SK-N-SH treated with all-trans-retinoic acid at 6 μM for 48 hours (cell line): ENCODE measurements around the gene DGKI.

Experiments used
- ATAC-seq: fragments of 200-7000 bp; cut with Tn5 transposase; 3 replicates; pipeline ENCODE4 v1.9.1; 2020; ENCODE audit warnings: mild to moderate bottlenecking, moderate library complexity
- ARNTL ChIP-seq: fragments of 450-650 bp; formaldehyde crosslinking; IDR thresholded peaks from 2 replicates; pipeline ENCODE4 v1.5.0; 2020; ENCODE audit warnings: low read depth, mild to moderate bottlenecking, moderate library complexity, borderline replicate concordance
- BACH2 ChIP-seq: fragments of 250-450 bp; sonication (Bioruptor Pico); IDR thresholded peaks from 2 replicates; pipeline ENCODE4 v1.9.0; 2021; ENCODE audit warnings: mild to moderate bottlenecking, borderline replicate concordance
- CSDC2 ChIP-seq: fragments of 250-450 bp; sonication (Bioruptor Pico); IDR thresholded peaks from 2 replicates; pipeline ENCODE4 v1.5.0; 2020; ENCODE audit warnings: mild to moderate bottlenecking, moderate library complexity
- ESRRG ChIP-seq: fragments of 250-450 bp; sonication (Bioruptor Pico); IDR thresholded peaks from 2 replicates; pipeline ENCODE4 v1.6.1; 2021; ENCODE audit warnings: mild to moderate bottlenecking
- GLIS3 ChIP-seq: fragments of 250-450 bp; sonication (Bioruptor Pico); IDR thresholded peaks from 2 replicates; pipeline ENCODE4 v1.5.0; 2020; ENCODE audit warnings: mild to moderate bottlenecking, moderate library complexity
- ISL1 ChIP-seq: fragments of 250-450 bp; sonication (Bioruptor Pico); IDR thresholded peaks from 2 replicates; pipeline ENCODE4 v2.1.2; 2022; ENCODE audit warnings: mild to moderate bottlenecking, moderate library complexity
- OSR1 ChIP-seq: fragments of 250-450 bp; sonication (Bioruptor Pico); IDR thresholded peaks from 2 replicates; pipeline ENCODE4 v1.8.0; 2022; ENCODE audit warnings: moderate library complexity, mild to moderate bottlenecking, inconsistent platforms
- PPARA ChIP-seq: fragments of 250-450 bp; sonication (Bioruptor Pico); IDR thresholded peaks from 2 replicates; pipeline ENCODE4 v1.5.0; 2020; ENCODE audit warnings: mild to moderate bottlenecking, borderline replicate concordance
- RARB ChIP-seq: fragments of 250-450 bp; sonication (Bioruptor Pico); IDR thresholded peaks from 2 replicates; pipeline ENCODE4 v1.8.0; 2021; ENCODE audit warnings: mild to moderate bottlenecking, moderate library complexity
- SNAI2 ChIP-seq: fragments of 250-450 bp; sonication (Bioruptor Pico); IDR thresholded peaks from 2 replicates; pipeline ENCODE4 v1.5.0; 2020; ENCODE audit warnings: mild to moderate bottlenecking, moderate library complexity
- TCF4 ChIP-seq: fragments of 250-450 bp; sonication (Bioruptor Pico); IDR thresholded peaks from 2 replicates; pipeline ENCODE4 v1.8.0; 2021; ENCODE audit warnings: mild to moderate bottlenecking, moderate library complexity, borderline replicate concordance
- TOX ChIP-seq: fragments of 250-450 bp; sonication (Bioruptor Pico); IDR thresholded peaks from 2 replicates; pipeline ENCODE4 v1.8.0; 2021; ENCODE audit warnings: mild to moderate bottlenecking, moderate library complexity, borderline replicate concordance
- ZC3H10 ChIP-seq: fragments of 250-450 bp; sonication (Bioruptor Pico); IDR thresholded peaks from 2 replicates; pipeline ENCODE4 v1.5.1; 2021; ENCODE audit warnings: mild to moderate bottlenecking, moderate library complexity
- ZFP3 ChIP-seq: fragments of 250-450 bp; sonication (Bioruptor Pico); IDR thresholded peaks from 2 replicates; pipeline ENCODE4 v1.5.0; 2020; ENCODE audit warnings: mild to moderate bottlenecking, moderate library complexity
- ZFP30 ChIP-seq: fragments of 450-650 bp; formaldehyde crosslinking; IDR thresholded peaks from 2 replicates; pipeline ENCODE4 v1.5.0; 2022; ENCODE audit warnings: mild to moderate bottlenecking, moderate library complexity
- ZNF70 ChIP-seq: fragments of 450-650 bp; formaldehyde crosslinking; IDR thresholded peaks from 2 replicates; pipeline ENCODE4 v1.5.0; 2020; ENCODE audit warnings: mild to moderate bottlenecking, moderate library complexity
- ZNF8 ChIP-seq: fragments of 450-650 bp; formaldehyde crosslinking; IDR thresholded peaks from 2 replicates; pipeline ENCODE4 v1.5.0; 2020; ENCODE audit warnings: mild to moderate bottlenecking, moderate library complexity
- TF ChIP-seq, protein P1 (sequence below): fragments of 250-450 bp; sonication (Bioruptor Pico); IDR thresholded peaks from 2 replicates; pipeline ENCODE4 v1.5.1; 2021; ENCODE audit warnings: mild to moderate bottlenecking, moderate library complexity
- TF ChIP-seq, protein P2 (sequence below): fragments of 250-450 bp; sonication (Bioruptor Pico); IDR thresholded peaks from 2 replicates; pipeline ENCODE4 v1.8.0; 2020; ENCODE audit warnings: mild to moderate bottlenecking, moderate library complexity, borderline replicate concordance
- TF ChIP-seq, protein P3 (sequence below): fragments of 250-450 bp; sonication (Bioruptor Pico); IDR thresholded peaks from 2 replicates; pipeline ENCODE4 v1.5.1; 2020; ENCODE audit warnings: low read depth, mild to moderate bottlenecking, moderate library complexity
- TF ChIP-seq, protein P4 (sequence below): fragments of 250-450 bp; sonication (Bioruptor Pico); IDR thresholded peaks from 2 replicates; pipeline ENCODE4 v1.5.0; 2020; ENCODE audit warnings: mild to moderate bottlenecking, moderate library complexity
- TF ChIP-seq, protein P5 (sequence below): fragments of 250-450 bp; sonication (Bioruptor Pico); IDR thresholded peaks from 2 replicates; pipeline ENCODE4 v1.8.0; 2021; ENCODE audit warnings: low read depth, mild to moderate bottlenecking, moderate library complexity, borderline replicate concordance

The DGKI gene

DNA sequence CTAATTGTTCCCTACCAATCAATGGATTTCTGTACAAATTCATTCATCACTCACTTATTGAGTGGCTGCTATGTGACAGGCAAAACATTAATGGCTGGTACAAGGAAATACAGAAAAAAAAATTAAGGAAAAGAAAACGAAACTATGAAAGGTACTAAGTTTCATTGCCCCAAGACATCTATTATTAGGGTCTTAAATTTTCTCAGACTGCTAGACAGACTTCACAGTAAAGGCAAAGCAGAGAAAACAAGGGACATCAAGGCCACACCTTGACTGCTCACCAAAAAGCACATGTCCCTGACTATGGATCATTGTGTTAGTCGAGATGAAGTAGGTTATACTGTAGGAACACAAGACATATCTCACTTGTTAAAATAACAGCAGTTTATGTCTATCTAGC, 36.5 kb downstream of the DGKI start:
- no peak for ATAC-seq
- no peak for TF ChIP-seq ZNF70 (CRISPR knock-in tag)
- TF ChIP-seq, protein P1, sequence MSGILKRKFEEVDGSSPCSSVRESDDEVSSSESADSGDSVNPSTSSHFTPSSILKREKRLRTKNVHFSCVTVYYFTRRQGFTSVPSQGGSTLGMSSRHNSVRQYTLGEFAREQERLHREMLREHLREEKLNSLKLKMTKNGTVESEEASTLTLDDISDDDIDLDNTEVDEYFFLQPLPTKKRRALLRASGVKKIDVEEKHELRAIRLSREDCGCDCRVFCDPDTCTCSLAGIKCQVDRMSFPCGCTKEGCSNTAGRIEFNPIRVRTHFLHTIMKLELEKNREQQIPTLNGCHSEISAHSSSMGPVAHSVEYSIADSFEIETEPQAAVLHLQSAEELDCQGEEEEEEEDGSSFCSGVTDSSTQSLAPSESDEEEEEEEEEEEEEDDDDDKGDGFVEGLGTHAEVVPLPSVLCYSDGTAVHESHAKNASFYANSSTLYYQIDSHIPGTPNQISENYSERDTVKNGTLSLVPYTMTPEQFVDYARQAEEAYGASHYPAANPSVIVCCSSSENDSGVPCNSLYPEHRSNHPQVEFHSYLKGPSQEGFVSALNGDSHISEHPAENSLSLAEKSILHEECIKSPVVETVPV (CRISPR knock-in tag): no peak
- TF ChIP-seq CSDC2 (CRISPR knock-in tag): no peak
- no peak for TF ChIP-seq ZC3H10
- TF ChIP-seq OSR1 (CRISPR knock-in tag): no peak
- no peak for TF ChIP-seq ZFP3
- TF ChIP-seq ARNTL: no peak
- TF ChIP-seq, protein P2, sequence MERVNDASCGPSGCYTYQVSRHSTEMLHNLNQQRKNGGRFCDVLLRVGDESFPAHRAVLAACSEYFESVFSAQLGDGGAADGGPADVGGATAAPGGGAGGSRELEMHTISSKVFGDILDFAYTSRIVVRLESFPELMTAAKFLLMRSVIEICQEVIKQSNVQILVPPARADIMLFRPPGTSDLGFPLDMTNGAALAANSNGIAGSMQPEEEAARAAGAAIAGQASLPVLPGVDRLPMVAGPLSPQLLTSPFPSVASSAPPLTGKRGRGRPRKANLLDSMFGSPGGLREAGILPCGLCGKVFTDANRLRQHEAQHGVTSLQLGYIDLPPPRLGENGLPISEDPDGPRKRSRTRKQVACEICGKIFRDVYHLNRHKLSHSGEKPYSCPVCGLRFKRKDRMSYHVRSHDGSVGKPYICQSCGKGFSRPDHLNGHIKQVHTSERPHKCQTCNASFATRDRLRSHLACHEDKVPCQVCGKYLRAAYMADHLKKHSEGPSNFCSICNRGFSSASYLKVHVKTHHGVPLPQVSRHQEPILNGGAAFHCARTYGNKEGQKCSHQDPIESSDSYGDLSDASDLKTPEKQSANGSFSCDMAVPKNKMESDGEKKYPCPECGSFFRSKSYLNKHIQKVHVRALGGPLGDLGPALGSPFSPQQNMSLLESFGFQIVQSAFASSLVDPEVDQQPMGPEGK (CRISPR knock-in tag): no peak
- TF ChIP-seq, protein P3, sequence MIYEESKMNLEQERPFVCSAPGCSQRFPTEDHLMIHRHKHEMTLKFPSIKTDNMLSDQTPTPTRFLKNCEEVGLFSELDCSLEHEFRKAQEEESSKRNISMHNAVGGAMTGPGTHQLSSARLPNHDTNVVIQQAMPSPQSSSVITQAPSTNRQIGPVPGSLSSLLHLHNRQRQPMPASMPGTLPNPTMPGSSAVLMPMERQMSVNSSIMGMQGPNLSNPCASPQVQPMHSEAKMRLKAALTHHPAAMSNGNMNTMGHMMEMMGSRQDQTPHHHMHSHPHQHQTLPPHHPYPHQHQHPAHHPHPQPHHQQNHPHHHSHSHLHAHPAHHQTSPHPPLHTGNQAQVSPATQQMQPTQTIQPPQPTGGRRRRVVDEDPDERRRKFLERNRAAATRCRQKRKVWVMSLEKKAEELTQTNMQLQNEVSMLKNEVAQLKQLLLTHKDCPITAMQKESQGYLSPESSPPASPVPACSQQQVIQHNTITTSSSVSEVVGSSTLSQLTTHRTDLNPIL (CRISPR knock-in tag): no peak
- no peak for TF ChIP-seq PPARA
- TF ChIP-seq TCF4 (CRISPR knock-in tag): no peak
- TF ChIP-seq ESRRG (CRISPR knock-in tag): no peak

DNA sequence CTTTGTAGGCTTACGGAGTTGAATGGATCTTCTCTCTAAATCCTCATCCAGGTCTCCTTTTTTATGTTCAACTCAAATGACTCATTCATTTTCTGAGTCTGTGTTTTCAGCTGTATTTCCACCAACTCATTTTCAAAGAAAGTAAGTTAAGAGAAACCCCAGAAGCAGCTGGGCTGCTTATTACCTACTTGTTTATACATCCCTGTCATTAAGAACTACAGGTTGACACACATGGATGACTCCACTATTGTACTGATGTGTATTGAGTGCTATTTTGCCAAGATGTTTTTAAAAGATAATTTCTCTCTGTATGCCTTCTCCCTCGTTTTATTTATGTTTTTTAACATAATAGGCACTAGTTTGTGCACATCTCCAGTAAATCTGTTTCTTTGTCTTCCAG, 41.9 kb downstream of the DGKI start:
- TF ChIP-seq PPARA: no peak
- TF ChIP-seq ZFP30 (CRISPR knock-in tag): no peak
- no peak for TF ChIP-seq ESRRG (CRISPR knock-in tag)
- TF ChIP-seq RARB (CRISPR knock-in tag): no peak
- TF ChIP-seq, protein P2 (CRISPR knock-in tag): no peak
- no peak for TF ChIP-seq TOX (CRISPR knock-in tag)
- TF ChIP-seq, protein P3 (CRISPR knock-in tag): no peak
- no peak for TF ChIP-seq BACH2 (CRISPR knock-in tag)
- TF ChIP-seq GLIS3 (CRISPR knock-in tag): no peak
- TF ChIP-seq OSR1 (CRISPR knock-in tag): no peak
- no peak for TF ChIP-seq ZNF8 (CRISPR knock-in tag)
- TF ChIP-seq SNAI2 (CRISPR knock-in tag): no peak
- no peak for TF ChIP-seq ISL1
- no peak for TF ChIP-seq CSDC2 (CRISPR knock-in tag)
- no peak for TF ChIP-seq ARNTL
- no peak for TF ChIP-seq ZC3H10
- TF ChIP-seq, protein P1 (CRISPR knock-in tag): no peak
- no peak for TF ChIP-seq ZNF70 (CRISPR knock-in tag)
- TF ChIP-seq, protein P4, sequence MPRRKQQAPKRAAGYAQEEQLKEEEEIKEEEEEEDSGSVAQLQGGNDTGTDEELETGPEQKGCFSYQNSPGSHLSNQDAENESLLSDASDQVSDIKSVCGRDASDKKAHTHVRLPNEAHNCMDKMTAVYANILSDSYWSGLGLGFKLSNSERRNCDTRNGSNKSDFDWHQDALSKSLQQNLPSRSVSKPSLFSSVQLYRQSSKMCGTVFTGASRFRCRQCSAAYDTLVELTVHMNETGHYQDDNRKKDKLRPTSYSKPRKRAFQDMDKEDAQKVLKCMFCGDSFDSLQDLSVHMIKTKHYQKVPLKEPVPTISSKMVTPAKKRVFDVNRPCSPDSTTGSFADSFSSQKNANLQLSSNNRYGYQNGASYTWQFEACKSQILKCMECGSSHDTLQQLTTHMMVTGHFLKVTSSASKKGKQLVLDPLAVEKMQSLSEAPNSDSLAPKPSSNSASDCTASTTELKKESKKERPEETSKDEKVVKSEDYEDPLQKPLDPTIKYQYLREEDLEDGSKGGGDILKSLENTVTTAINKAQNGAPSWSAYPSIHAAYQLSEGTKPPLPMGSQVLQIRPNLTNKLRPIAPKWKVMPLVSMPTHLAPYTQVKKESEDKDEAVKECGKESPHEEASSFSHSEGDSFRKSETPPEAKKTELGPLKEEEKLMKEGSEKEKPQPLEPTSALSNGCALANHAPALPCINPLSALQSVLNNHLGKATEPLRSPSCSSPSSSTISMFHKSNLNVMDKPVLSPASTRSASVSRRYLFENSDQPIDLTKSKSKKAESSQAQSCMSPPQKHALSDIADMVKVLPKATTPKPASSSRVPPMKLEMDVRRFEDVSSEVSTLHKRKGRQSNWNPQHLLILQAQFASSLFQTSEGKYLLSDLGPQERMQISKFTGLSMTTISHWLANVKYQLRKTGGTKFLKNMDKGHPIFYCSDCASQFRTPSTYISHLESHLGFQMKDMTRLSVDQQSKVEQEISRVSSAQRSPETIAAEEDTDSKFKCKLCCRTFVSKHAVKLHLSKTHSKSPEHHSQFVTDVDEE (CRISPR knock-in tag): no peak
- TF ChIP-seq, protein P5, sequence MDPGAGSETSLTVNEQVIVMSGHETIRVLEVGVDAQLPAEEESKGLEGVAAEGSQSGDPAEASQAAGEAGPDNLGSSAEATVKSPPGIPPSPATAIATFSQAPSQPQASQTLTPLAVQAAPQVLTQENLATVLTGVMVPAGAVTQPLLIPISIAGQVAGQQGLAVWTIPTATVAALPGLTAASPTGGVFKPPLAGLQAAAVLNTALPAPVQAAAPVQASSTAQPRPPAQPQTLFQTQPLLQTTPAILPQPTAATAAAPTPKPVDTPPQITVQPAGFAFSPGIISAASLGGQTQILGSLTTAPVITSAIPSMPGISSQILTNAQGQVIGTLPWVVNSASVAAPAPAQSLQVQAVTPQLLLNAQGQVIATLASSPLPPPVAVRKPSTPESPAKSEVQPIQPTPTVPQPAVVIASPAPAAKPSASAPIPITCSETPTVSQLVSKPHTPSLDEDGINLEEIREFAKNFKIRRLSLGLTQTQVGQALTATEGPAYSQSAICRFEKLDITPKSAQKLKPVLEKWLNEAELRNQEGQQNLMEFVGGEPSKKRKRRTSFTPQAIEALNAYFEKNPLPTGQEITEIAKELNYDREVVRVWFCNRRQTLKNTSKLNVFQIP (CRISPR knock-in tag): no peak
- ATAC-seq: no peak
